Ovary (tissue), 9 donors: ENCODE data around the gene HOXA5. TPM values are rescaled to one million over a fixed set of nuclear protein-coding genes. Genes with fewer than 3 reads are reported as not detected.
A peak's percentile ranks its signal among the peaks of the same experiment; 100 is the strongest.

Experiments used
- DNase-seq, 5 donors: peaks; one replicate each; pipeline ENCODE4 v3.0.0-alpha.2; 2019 to 2020
- H3K27ac ChIP-seq, 2 donors: fragments of 200-600 bp; one replicate each; pipeline versions ENCODE4 v1.5.1 to v1.8.0; 2019 to 2022
- H3K27me3 ChIP-seq: fragments of 200-600 bp; one replicate; pipeline ENCODE4 v1.8.0; 2022
- H3K36me3 ChIP-seq: fragments of 200-600 bp; sonication (generic); one replicate; pipeline ENCODE4 v1.5.1; 2019
- H3K4me1 ChIP-seq: one replicate; pipeline ENCODE4 v1.8.1; 2013; ENCODE audit warnings: mild to moderate bottlenecking, moderate library complexity; ENCODE audit not compliant: insufficient read depth
- H3K4me3 ChIP-seq: fragments of 200-600 bp; sonication (generic); one replicate; pipeline ENCODE4 v1.5.1; 2017
- H3K9me3 ChIP-seq, 2 donors: fragments of 200-600 bp in 1 of 2; sonication (generic) in 1 of 2; one replicate each; pipeline versions ENCODE4 v1.5.1 to v1.8.1; 2013 to 2019; ENCODE audit warnings: mild to moderate bottlenecking in 1 of 2, moderate library complexity in 1 of 2
- EP300 ChIP-seq: sonication (generic); formaldehyde crosslinking; IDR thresholded peaks from one replicate; pipeline ENCODE4 v1.6.1; 2017; ENCODE audit warnings: antibody characterized with exemption
- POLR2A ChIP-seq: fragments of 450-650 bp; IDR thresholded peaks from one replicate; pipeline ENCODE4 v1.6.1; 2017; ENCODE audit warnings: antibody characterized with exemption, mild to moderate bottlenecking, moderate library complexity
- WGBS, 3 donors: extraction: QIAGEN DNeasy Blood & Tissue Kit in 1 of 3; methylation state at CpG; one replicate each; pipeline versions ENCODE4 v1.1.5 to v1.1.7; 2013 to 2017; 5-methylcytosine and 5-hydroxymethylcytosine counted together
- intact Hi-C, 4 donors: fragments of 100-400 bp; cut with DNase I; formaldehyde crosslinking; loops; one replicate each; pipeline versions ENCODE4 v1.11.0 to v1.15.1; 2022 to 2023
- polyA plus RNA-seq, 2 donors: library from polyadenylated mRNA; stranded (reverse); fragments of 200-250 nt in 1 of 2; fragments of 350-450 nt in 1 of 2; fragmentation: Illumina TruSeq in 1 of 2; extraction: RNeasy Lipid Tissue Mini Kit (QIAGEN cat#74804) in 1 of 2; gene quantifications; one replicate each; pipeline ENCODE4 v1.2.3, GENCODE V29; 2013 to 2014
- total RNA-seq, 7 donors: library from RNA; depleted of rRNA in 2 of 7; stranded (reverse); fragments of >200 nt in 2 of 7; fragmentation: NEBNext Ultra II Directional in 3 of 7; extraction: Animal tissue kit (Norgen Biotek cat#: 25700) in 3 of 7; gene quantifications; one replicate each; pipeline versions ENCODE4 v1.1.0 to v1.2.4, GENCODE V29; 2016 to 2023
- TF ChIP-seq, protein P1 (sequence below), 3 donors: fragments of 450-650 bp in 2 of 3; fragments of 200-600 bp in 1 of 3; IDR thresholded peaks; one replicate each; pipeline versions ENCODE4 v1.5.1 to v1.8.0; 2016 to 2022; ENCODE audit warnings: antibody characterized with exemption in 3 of 3, mild to moderate bottlenecking in 1 of 3
- donor health status: DM: no; HTN: no; CAD: no; lungs with moderate emphysema.
- donor health status: DM: no; HTN: no; CAD: no.
- donor health status: Bipolar disorder and iron deficiency.
- donor health status: DM: yes; HTN: yes; CAD: no.
- donor health status: DM: no; HTN: no; CAD: no.
- donor health status: DM: yes; HTN: yes; CAD: no.

The HOXA5 gene
- total and polyA plus RNA-seq, 9 donors, result 0.40 to 29.6 (median 1.8) TPM

DNA sequence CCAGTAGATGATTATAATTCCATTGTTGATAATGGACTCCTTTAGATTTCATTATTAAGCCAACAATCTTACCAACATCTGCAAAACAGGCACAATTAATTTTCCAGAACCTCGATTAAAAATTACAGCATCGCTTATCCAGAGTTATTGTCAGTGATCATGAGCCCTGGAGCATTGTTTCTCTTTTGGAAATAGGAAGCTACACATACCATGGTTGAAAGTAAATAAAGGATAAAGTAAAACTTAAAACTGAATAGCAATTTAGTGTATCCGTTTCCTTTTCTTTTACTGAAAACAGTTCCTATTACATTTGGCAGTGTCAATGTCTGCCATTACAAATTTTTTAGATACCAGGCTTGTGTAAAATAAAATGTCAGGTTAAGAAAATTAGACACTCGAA is 31.1 kb downstream of the HOXA5 start:
- Histone ChIP-seq H3K27me3 (peaks cover 3% of the 10 kb centered on the region), H3K9me3 (no peaks in the 10 kb centered on the region), H3K4me3 (no peak overlapping the region), H3K4me1 (no peaks in the 10 kb centered on the region), H3K36me3 (no peaks in the 10 kb centered on the region), H3K27ac (no peak overlapping the region)
- no peak for DNase-seq
- intact Hi-C loops, result no loop called here
- TF ChIP-seq, protein P1, sequence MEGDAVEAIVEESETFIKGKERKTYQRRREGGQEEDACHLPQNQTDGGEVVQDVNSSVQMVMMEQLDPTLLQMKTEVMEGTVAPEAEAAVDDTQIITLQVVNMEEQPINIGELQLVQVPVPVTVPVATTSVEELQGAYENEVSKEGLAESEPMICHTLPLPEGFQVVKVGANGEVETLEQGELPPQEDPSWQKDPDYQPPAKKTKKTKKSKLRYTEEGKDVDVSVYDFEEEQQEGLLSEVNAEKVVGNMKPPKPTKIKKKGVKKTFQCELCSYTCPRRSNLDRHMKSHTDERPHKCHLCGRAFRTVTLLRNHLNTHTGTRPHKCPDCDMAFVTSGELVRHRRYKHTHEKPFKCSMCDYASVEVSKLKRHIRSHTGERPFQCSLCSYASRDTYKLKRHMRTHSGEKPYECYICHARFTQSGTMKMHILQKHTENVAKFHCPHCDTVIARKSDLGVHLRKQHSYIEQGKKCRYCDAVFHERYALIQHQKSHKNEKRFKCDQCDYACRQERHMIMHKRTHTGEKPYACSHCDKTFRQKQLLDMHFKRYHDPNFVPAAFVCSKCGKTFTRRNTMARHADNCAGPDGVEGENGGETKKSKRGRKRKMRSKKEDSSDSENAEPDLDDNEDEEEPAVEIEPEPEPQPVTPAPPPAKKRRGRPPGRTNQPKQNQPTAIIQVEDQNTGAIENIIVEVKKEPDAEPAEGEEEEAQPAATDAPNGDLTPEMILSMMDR (IDR thresholded peaks at IDR 0.05), result no peak
- TF ChIP-seq POLR2A (no peak), EP300 (no peak)
- WGBS, 3 donors, result 49 to 55% (median 51%) methylated on average over 4 of the region's 4 CpGs

DNA sequence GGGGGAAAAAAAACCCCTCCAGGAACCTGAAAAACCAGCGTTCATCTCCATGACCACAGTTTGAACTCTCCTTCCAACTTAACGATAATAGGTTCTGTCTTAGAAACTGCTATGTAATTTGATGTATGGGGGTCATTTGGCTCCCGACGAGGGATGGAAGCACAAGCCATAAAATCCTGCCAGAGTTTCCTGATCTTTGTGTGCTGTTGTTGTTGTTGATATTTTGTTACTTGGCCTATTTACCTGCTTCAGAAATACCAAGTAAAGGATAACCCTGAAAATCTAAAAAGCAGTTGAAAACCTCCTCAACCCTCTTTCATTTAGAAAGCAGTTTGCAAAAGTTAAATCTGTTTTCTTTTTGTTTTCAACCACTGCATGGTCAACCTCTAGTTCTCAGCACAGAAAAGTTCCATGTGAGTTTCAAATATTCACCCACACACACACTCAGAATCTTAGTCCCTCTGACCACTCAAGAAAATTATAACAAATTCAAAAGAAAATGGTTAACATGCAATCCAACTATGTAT is 31.7 kb downstream of the HOXA5 start:
- Histone ChIP-seq H3K4me3 (no peak overlapping the region), H3K4me1 (no peaks in the 10 kb centered on the region), H3K27me3 (peaks cover 3% of the 10 kb centered on the region), H3K9me3 (no peaks in the 10 kb centered on the region), H3K27ac (no peak overlapping the region), H3K36me3 (no peaks in the 10 kb centered on the region)
- intact Hi-C loops, result no loop called here
- DNase-seq, result no peak
- no peak for TF ChIP-seq POLR2A
- TF ChIP-seq, protein P1 (IDR thresholded peaks at IDR 0.05), result no peak
- no peak for TF ChIP-seq EP300
- WGBS, 3 donors, result 33 to 41% (median 37%) methylated on average over 4 of the region's 4 CpGs

DNA sequence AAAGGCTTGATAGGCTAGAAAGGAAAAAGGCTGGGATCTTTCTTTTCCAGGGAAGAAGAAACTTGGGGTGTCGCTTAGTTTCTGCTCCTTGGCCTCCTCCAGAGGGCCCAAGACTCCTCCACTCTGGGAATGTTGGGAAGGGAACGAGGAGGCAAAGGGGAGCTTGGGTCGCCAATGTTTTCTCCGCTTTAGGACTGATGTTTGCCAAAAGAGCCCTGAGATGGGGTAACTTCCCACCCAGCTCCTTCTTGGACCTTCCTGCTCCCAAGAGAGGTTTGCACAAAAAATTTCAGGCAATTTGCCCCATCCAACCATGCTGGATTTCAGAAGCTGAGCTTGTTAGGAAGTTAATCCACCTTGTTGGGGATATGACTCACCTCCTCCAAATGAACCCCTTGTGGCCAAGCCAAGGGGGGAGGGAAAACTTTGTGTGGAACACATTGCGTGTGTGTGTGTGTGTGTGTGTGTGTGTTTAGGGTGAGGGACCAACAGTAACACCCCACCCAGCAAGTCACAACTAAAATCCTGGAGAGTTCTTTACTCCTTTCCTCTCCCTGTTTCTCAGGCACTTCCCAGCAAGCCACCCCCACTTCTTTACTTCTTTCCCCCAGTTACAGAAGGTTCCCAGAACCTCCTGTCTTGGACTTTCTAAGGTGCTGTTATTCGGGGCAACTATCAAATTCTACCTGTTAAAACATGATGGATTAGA is 32.3 kb downstream of the HOXA5 start:
- 41 to 53% (median 43%) methylated on average over 6 of the region's 6 CpGs for WGBS, 3 donors
- Histone ChIP-seq H3K27me3 (peaks cover 3% of the 10 kb centered on the region), H3K4me3 (no peak overlapping the region), H3K36me3 (no peaks in the 10 kb centered on the region), H3K4me1 (no peaks in the 10 kb centered on the region), H3K9me3 (no peaks in the 10 kb centered on the region), H3K27ac (peak overlapping the region in 1 of 2 donors; percentile 46)
- TF ChIP-seq, protein P1 (IDR thresholded peaks at IDR 0.05), result no peak
- DNase-seq, result peak in 2 of 5 donors; percentile 39 to 54
- intact Hi-C loops, result no loop called here

DNA sequence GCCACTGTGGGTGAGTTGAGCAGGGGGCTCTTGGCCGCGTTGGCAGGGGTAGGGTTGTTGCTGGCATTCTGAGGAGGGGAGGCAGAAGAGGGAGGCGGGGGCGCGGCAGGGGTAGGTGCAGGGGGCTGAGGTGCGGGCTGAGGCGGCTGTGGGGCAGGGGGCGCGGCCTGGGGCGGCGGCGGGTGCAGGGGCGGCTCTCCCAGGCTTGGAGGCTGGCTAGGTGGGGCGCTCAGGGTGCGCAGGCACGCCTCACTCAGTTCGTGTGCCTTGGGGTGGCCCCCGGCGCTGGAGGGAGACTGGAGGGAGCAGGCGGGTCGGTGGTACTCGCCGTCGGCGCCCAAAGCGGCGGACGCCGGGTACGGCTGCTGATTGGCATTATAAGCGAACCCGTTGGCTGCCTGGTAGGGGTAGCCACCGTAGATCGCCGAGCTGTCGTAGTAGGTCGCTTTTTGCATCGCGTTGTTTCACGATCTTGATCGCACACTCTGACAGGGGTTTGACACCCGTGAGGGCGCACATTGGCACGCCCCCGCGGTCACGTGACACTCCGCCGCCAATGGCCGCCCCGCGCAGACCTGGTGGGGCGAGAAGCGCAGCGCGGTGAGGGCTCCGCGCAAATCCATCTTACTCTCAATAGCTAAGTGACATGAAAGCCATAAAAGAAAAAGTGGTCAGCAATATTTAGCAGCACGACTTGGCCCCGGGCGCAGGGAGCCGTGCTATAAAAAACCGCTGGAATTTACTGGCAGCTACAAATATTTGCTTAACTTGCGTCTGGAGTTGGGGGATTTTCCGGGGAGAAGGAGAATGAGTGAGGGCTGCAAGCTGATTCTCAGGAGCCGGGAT is 33.1 kb downstream of the HOXA5 start:
- peak in 2 of 5 donors; percentile 42 to 79 for DNase-seq
- TF ChIP-seq, protein P1 (IDR thresholded peaks at IDR 0.05), result no peak
- TF ChIP-seq EP300 (no peak), POLR2A (no peak)
- H3K9me3 ChIP-seq, result no peaks in the 10 kb centered on the region
- H3K4me1 ChIP-seq, result no peaks in the 10 kb centered on the region
- WGBS, 3 donors, result 17 to 22% (median 21%) methylated on average over 33 to 66 of the region's 66 CpGs
- H3K36me3 ChIP-seq, result no peaks in the 10 kb centered on the region
- H3K4me3 ChIP-seq, result peak overlapping the region; percentile 22
- peak overlapping the region in 1 of 2 donors; percentile 46 for H3K27ac ChIP-seq
- peaks cover 3% of the 10 kb centered on the region for H3K27me3 ChIP-seq
- intact Hi-C loops, result no loop called here
